ENCODE results near the gene USP49.

DNA sequence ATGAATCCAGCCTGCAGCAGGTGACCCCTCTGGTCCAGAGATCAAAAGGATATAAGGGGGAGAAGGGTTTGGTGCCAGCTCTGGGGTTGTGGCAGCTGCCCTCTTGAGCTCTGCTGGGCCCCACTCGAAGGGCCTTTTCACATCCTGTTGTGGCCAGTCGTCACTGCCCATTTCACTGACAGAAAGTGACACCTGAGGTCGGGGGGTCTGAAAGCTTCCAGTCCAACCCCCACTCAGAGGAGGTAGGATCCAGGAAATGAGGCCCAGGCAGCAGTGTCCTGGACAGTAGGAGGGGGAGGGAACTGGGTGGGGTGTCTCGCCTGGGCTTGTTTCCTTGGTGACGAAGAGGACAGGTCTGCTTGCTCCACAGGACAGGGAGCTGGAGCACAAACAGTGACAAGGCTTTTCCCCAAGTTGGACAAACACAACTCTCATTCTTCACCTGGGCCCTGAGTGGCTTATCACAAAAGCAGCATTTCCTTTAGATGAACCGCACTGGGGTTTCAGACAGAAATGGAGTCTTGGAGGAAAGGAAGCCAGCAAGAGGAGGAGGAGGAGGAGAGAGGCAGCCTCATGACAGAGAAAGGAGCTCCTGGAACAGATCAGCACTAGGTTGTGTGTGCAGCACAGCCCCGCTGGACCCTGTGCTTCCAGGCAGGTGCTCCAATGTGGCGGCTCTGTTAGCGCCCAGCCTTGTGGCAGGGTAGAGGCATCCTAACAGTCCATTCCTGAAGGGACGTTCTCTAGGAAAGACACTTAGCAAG, 126.4 kb downstream of the USP49 start:
- TF ChIP-seq, protein P1, sequence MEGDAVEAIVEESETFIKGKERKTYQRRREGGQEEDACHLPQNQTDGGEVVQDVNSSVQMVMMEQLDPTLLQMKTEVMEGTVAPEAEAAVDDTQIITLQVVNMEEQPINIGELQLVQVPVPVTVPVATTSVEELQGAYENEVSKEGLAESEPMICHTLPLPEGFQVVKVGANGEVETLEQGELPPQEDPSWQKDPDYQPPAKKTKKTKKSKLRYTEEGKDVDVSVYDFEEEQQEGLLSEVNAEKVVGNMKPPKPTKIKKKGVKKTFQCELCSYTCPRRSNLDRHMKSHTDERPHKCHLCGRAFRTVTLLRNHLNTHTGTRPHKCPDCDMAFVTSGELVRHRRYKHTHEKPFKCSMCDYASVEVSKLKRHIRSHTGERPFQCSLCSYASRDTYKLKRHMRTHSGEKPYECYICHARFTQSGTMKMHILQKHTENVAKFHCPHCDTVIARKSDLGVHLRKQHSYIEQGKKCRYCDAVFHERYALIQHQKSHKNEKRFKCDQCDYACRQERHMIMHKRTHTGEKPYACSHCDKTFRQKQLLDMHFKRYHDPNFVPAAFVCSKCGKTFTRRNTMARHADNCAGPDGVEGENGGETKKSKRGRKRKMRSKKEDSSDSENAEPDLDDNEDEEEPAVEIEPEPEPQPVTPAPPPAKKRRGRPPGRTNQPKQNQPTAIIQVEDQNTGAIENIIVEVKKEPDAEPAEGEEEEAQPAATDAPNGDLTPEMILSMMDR (conservative IDR thresholded peaks at IDR 0.05; ENCODE audit: low read depth, low read length), result no peak
- TF ChIP-seq POLR2A (IDR thresholded peaks at IDR 0.05; ENCODE audit: low read depth, low read length), result no peak
- no peak for TF ChIP-seq SMC3 (IDR thresholded peaks at IDR 0.05; ENCODE audit: low read depth, low read length)
- TF ChIP-seq USF2 (IDR thresholded peaks at IDR 0.05; ENCODE audit: low read depth, low read length), result no peak
- TF ChIP-seq CHD1 (IDR thresholded peaks at IDR 0.05; ENCODE audit: low read depth, low read length), result no peak
- no peak for TF ChIP-seq MAFK (IDR thresholded peaks at IDR 0.05; ENCODE audit: low read depth, low read length)
- TF ChIP-seq NFE2L2 (IDR thresholded peaks at IDR 0.05; ENCODE audit: low read depth, low read length), result no peak
- no peak for TF ChIP-seq ELK1 (IDR thresholded peaks at IDR 0.05; ENCODE audit: borderline replicate concordance, low read depth, low read length)
- no peak for TF ChIP-seq MXI1 (IDR thresholded peaks at IDR 0.05; ENCODE audit: borderline replicate concordance, low read depth, low read length)
- TF ChIP-seq CEBPB (IDR thresholded peaks at IDR 0.05; ENCODE audit: low read depth, low read length), result no peak
- no peak for TF ChIP-seq FOS (IDR thresholded peaks at IDR 0.05; ENCODE audit: low read depth, low read length)
- no peak for TF ChIP-seq RCOR1 (IDR thresholded peaks at IDR 0.05; ENCODE audit: insufficient replicate concordance, low read length)

Data from IMR-90 (cell line).